Measurements from ENCODE around the gene YBX1. TPM values are rescaled to one million over a fixed set of nuclear protein-coding genes. Genes with fewer than 3 reads are reported as not detected.
"Not testable (repeated sequence)": the region's sequence is repeated elsewhere in the genome, so short reads cannot be mapped to it uniquely, and the experiment has no call there.

The YBX1 gene
- total RNA-seq, 1 donor from 2014 or later, result 867 TPM

- DNase-seq, result no peak
- Mint-ChIP-seq H3K4me1 (peaks cover 11% of the 10 kb centered on the region), H3K9me3 (peaks cover 1% of the 10 kb centered on the region), H3K4me3 (no peak overlapping the region), H3K27ac (no peak overlapping the region), H3K36me3 (ENCODE audit: low read depth) (peaks cover 96% of the 10 kb centered on the region), H3K27me3 (no peaks in the 10 kb centered on the region)
- intact Hi-C loops (cut with micrococcal nuclease), result no loop called here
These were observed 17.8 kb downstream of the YBX1 start for GRCh38 chr1:42700006-42700405.

GRCh38 chr1:42703888-42704464 lies 21.8 kb downstream of the YBX1 start:
- H3K4me3 Mint-ChIP-seq, result no peak overlapping the region
- H3K9me3 Mint-ChIP-seq, result peaks cover 4% of the 10 kb centered on the region
- no peak overlapping the region for H3K27ac Mint-ChIP-seq
- peaks cover 92% of the 10 kb centered on the region for H3K36me3 Mint-ChIP-seq (ENCODE audit: low read depth)
- intact Hi-C loops (cut with micrococcal nuclease), result no loop called here
- no peaks in the 10 kb centered on the region for H3K27me3 Mint-ChIP-seq
- no peak for DNase-seq
- no peaks in the 10 kb centered on the region for H3K4me1 Mint-ChIP-seq

GRCh38 chr1:42712808-42713207 lies 30.6 kb downstream of the YBX1 start:
- H3K27ac Mint-ChIP-seq; DNase-seq; H3K27me3 Mint-ChIP-seq; H3K4me3 Mint-ChIP-seq; intact Hi-C loops (cut with micrococcal nuclease); H3K4me1 Mint-ChIP-seq: not testable (repeated sequence)
- peaks cover 85% of the 10 kb centered on the region for H3K36me3 Mint-ChIP-seq (ENCODE audit: low read depth)
- H3K9me3 Mint-ChIP-seq, result peaks cover 18% of the 10 kb centered on the region

- Mint-ChIP-seq H3K27me3 (no peaks in the 10 kb centered on the region), H3K4me3 (no peak overlapping the region)
These were observed 31.1 kb downstream of the YBX1 start for GRCh38 chr1:42713293-42713692.

GRCh38 chr1:42714441-42714840 lies 32.2 kb downstream of the YBX1 start:
- H3K27me3 Mint-ChIP-seq; H3K27ac Mint-ChIP-seq; DNase-seq; intact Hi-C loops (cut with micrococcal nuclease); H3K4me3 Mint-ChIP-seq; H3K4me1 Mint-ChIP-seq: not testable (repeated sequence)
- Mint-ChIP-seq H3K9me3 (peaks cover 18% of the 10 kb centered on the region), H3K36me3 (ENCODE audit: low read depth) (peaks cover 83% of the 10 kb centered on the region)

More at GRCh38 chr1:42713293-42713692, 31.1 kb downstream of the YBX1 start:
- peaks cover 5% of the 10 kb centered on the region for H3K4me1 Mint-ChIP-seq
- peaks cover 18% of the 10 kb centered on the region for H3K9me3 Mint-ChIP-seq
- peaks cover 85% of the 10 kb centered on the region for H3K36me3 Mint-ChIP-seq (ENCODE audit: low read depth)
- no peak for DNase-seq
- intact Hi-C loops (cut with micrococcal nuclease), result no loop called here
- H3K27ac Mint-ChIP-seq, result no peak overlapping the region

- intact Hi-C loops (cut with micrococcal nuclease), result no loop called here
- H3K27me3 Mint-ChIP-seq, result no peaks in the 10 kb centered on the region
- H3K4me3 Mint-ChIP-seq, result no peak overlapping the region
- H3K4me1 Mint-ChIP-seq, result peaks cover 5% of the 10 kb centered on the region
- no peak overlapping the region for H3K27ac Mint-ChIP-seq
- peaks cover 26% of the 10 kb centered on the region for H3K36me3 Mint-ChIP-seq (ENCODE audit: low read depth)
- DNase-seq, result no peak
- no peaks in the 10 kb centered on the region for H3K9me3 Mint-ChIP-seq
These were observed 38.6 kb downstream of the YBX1 start for GRCh38 chr1:42720868-42721267.

GRCh38 chr1:42721926-42722325 lies 39.7 kb downstream of the YBX1 start:
- intact Hi-C loops (cut with micrococcal nuclease), result no loop called here
- H3K36me3 Mint-ChIP-seq (ENCODE audit: low read depth), result peaks cover 18% of the 10 kb centered on the region
- no peaks in the 10 kb centered on the region for H3K9me3 Mint-ChIP-seq
- no peaks in the 10 kb centered on the region for H3K27me3 Mint-ChIP-seq
- no peak overlapping the region for H3K27ac Mint-ChIP-seq
- peaks cover 5% of the 10 kb centered on the region for H3K4me1 Mint-ChIP-seq
- H3K4me3 Mint-ChIP-seq, result no peak overlapping the region
- DNase-seq, result no peak

GRCh38 chr1:42722403-42722802 lies 40.2 kb downstream of the YBX1 start:
- H3K4me3 Mint-ChIP-seq; DNase-seq; H3K4me1 Mint-ChIP-seq; H3K27ac Mint-ChIP-seq; H3K27me3 Mint-ChIP-seq; H3K9me3 Mint-ChIP-seq; intact Hi-C loops (cut with micrococcal nuclease): not testable (repeated sequence)
- peaks cover 13% of the 10 kb centered on the region for H3K36me3 Mint-ChIP-seq (ENCODE audit: low read depth)

- no peak for DNase-seq
- intact Hi-C loops (cut with micrococcal nuclease), result no loop called here
- Mint-ChIP-seq H3K27ac (no peak overlapping the region), H3K27me3 (no peaks in the 10 kb centered on the region), H3K36me3 (ENCODE audit: low read depth) (peaks cover 5% of the 10 kb centered on the region), H3K4me3 (no peak overlapping the region), H3K4me1 (peaks cover 5% of the 10 kb centered on the region), H3K9me3 (no peaks in the 10 kb centered on the region)
These were observed 41.3 kb downstream of the YBX1 start for GRCh38 chr1:42723511-42723910.

GRCh38 chr1:42725820-42726219 lies 43.6 kb downstream of the YBX1 start:
- H3K27me3 Mint-ChIP-seq; H3K36me3 Mint-ChIP-seq (ENCODE audit: low read depth); DNase-seq; H3K4me3 Mint-ChIP-seq; H3K27ac Mint-ChIP-seq; intact Hi-C loops (cut with micrococcal nuclease); H3K9me3 Mint-ChIP-seq; H3K4me1 Mint-ChIP-seq: not testable (repeated sequence)

GRCh38 chr1:42730002-42730401 lies 47.8 kb downstream of the YBX1 start:
- no peaks in the 10 kb centered on the region for H3K9me3 Mint-ChIP-seq
- H3K4me3 Mint-ChIP-seq, result no peak overlapping the region
- no peaks in the 10 kb centered on the region for H3K27me3 Mint-ChIP-seq
- no peak overlapping the region for H3K27ac Mint-ChIP-seq
- H3K4me1 Mint-ChIP-seq, result peaks cover 2% of the 10 kb centered on the region
- DNase-seq, result no peak
- H3K36me3 Mint-ChIP-seq (ENCODE audit: low read depth), result no peaks in the 10 kb centered on the region
- intact Hi-C loops (cut with micrococcal nuclease), result no loop called here

GRCh38 chr1:42730988-42731387 lies 48.8 kb downstream of the YBX1 start:
- peak; percentile 67 for DNase-seq
- peaks cover 2% of the 10 kb centered on the region for H3K4me1 Mint-ChIP-seq
- intact Hi-C loops (cut with micrococcal nuclease), result loop anchor here (1.0 kb wide), 1 partner anchor 153 kb away; no protein-coding TSS in a partner anchor

GRCh38 chr1:42731585-42731984 lies 49.4 kb downstream of the YBX1 start:
- intact Hi-C loops (cut with micrococcal nuclease), result loop anchor here (1.0 kb wide), 1 partner anchor 153 kb away; no protein-coding TSS in a partner anchor
- Mint-ChIP-seq H3K36me3 (ENCODE audit: low read depth) (no peaks in the 10 kb centered on the region), H3K9me3 (no peaks in the 10 kb centered on the region), H3K4me1 (peaks cover 2% of the 10 kb centered on the region), H3K4me3 (no peak overlapping the region), H3K27ac (no peak overlapping the region), H3K27me3 (no peaks in the 10 kb centered on the region)
- DNase-seq, result no peak

More at GRCh38 chr1:42730988-42731387, 48.8 kb downstream of the YBX1 start:
- Mint-ChIP-seq H3K4me3 (no peak overlapping the region), H3K27me3 (no peaks in the 10 kb centered on the region), H3K9me3 (no peaks in the 10 kb centered on the region), H3K27ac (no peak overlapping the region), H3K36me3 (ENCODE audit: low read depth) (no peaks in the 10 kb centered on the region)

GRCh38 chr1:42732126-42732680 lies 50.0 kb downstream of the YBX1 start:
- intact Hi-C loops (cut with micrococcal nuclease), result no loop called here
- DNase-seq, result no peak
- Mint-ChIP-seq H3K36me3 (ENCODE audit: low read depth) (no peaks in the 10 kb centered on the region), H3K27ac (no peak overlapping the region), H3K9me3 (no peaks in the 10 kb centered on the region), H3K4me1 (peaks cover 7% of the 10 kb centered on the region), H3K4me3 (no peak overlapping the region), H3K27me3 (no peaks in the 10 kb centered on the region)

Data from activated CD4-positive, alpha-beta T cell treated with anti-CD3 and anti-CD28 coated beads, Interleukin-2, amount 10 ng/mL, durations not matched to agents 24 days and 14 days (primary cell).